ENCODE measurements around the gene CDKN2B-AS1.

GRCh38 chr9:22002038-22002437 lies 7.4 kb downstream of the CDKN2B-AS1 start:
- TF ChIP-seq CTCF (IDR thresholded peaks at IDR 0.05), result no peak
- TF ChIP-seq POLR2A (IDR thresholded peaks at IDR 0.05), result no peak
